Measurements from ENCODE around the gene TPRA1. TPM values are rescaled to one million over a fixed set of nuclear protein-coding genes. Genes with fewer than 3 reads are reported as not detected.
A peak's percentile ranks its signal among the peaks of the same experiment; 100 is the strongest.

Gene TPRA1
- total and polyA plus RNA-seq, 9 of the 15 experiments (the other 6 are each of a cell fraction or from before 2014, with no cell fraction given): 0.66 to 21.5 (median 11.1) TPM

- TF ChIP-seq MEIS2 (IDR thresholded peaks at IDR 0.05; ENCODE audit: partially characterized antibody) (no peak), FOXJ3 (CRISPR knock-in tag; IDR thresholded peaks at IDR 0.05) (no peak)
- H3K9me1 ChIP-seq (ENCODE audit: control insufficient read depth, insufficient read depth, low read length): peaks cover 5% of the 10 kb centered on the region
- peaks cover 4% of the 10 kb centered on the region for H4K20me1 ChIP-seq (replicated peaks; ENCODE audit: control insufficient read depth, insufficient read depth, low read length)
- H3K9ac ChIP-seq (ENCODE audit: insufficient read depth in 1 of 2, low read depth in 2 of 2, low read length in 2 of 2): no peak overlapping the region
- no peak overlapping the region for H2AFZ ChIP-seq (ENCODE audit: low read depth, low read length)
- FAIRE-seq (no peak), DNase-seq (ENCODE audit: extremely low read depth in 1 of 4, low spot score in 3 of 4) (no peak), ATAC-seq (no peak)
- H3K4me2 ChIP-seq (ENCODE audit: insufficient read depth, low read length): no peak overlapping the region
- WGBS (ENCODE audit: insufficient coverage, low coverage, missing lambda C conversion rate): 90% methylated on average over 2 of the region's 3 CpGs
- CTCF ChIA-PET (ENCODE audit: low intra/inter-chr PET ratio): no interaction called here
- peaks cover 0 to 11% of the 10 kb centered on the region in 2 experiments; a peak in 2 of 5 replicates for H3K27me3 ChIP-seq (ENCODE audit: control insufficient read depth in 2 of 2, insufficient read depth in 2 of 2, low read length in 2 of 2)
- POLR2A ChIA-PET: no interaction called here
- no peaks in the 10 kb centered on the region; the same call in 2 of the 3 replicates for H3K79me2 ChIP-seq (ENCODE audit: control insufficient read depth, insufficient read depth, low read length)
- peaks cover 0 to 29% of the 10 kb centered on the region in 2 experiments; a peak in 3 of 5 replicates for H3K4me1 ChIP-seq (replicated peaks in 1 of 2; ENCODE audit: control insufficient read depth in 2 of 2, insufficient read depth in 2 of 2, low read length in 2 of 2)
- H3K9me3 ChIP-seq (replicated peaks; ENCODE audit: control insufficient read depth, insufficient read depth, low read depth, low read length): no peaks in the 10 kb centered on the region; the same call in 1 of the 2 replicates
- BruUV-seq (replicated peaks): no TSS peak
- in situ Hi-C loops (cut with MboI): no loop called here
- H3K4me3 ChIP-seq: no peak overlapping the region
- intact Hi-C loops (cut with micrococcal nuclease): loop anchor here (10.0 kb wide), 1 partner anchor 392 kb away; no protein-coding TSS in a partner anchor
- H3K36me3 ChIP-seq (ENCODE audit: control insufficient read depth, insufficient read depth, low read length): peaks cover 26% of the 10 kb centered on the region
- no peak overlapping the region for H3K27ac ChIP-seq (ENCODE audit: extremely low read depth, low read depth, low read length)
Observed at GRCh38 chr3:127572735-127573134, 17.8 kb downstream of the TPRA1 start.

GRCh38 chr3:127572186-127572585, 18.3 kb downstream of the TPRA1 start:
- FAIRE-seq (no peak), ATAC-seq (no peak), DNase-seq (ENCODE audit: extremely low read depth in 1 of 4, low spot score in 3 of 4) (no peak)
- Histone ChIP-seq H3K9me3 (replicated peaks; ENCODE audit: control insufficient read depth, insufficient read depth, low read depth, low read length) (no peaks in the 10 kb centered on the region; the same call in 1 of the 2 replicates), H2AFZ (ENCODE audit: low read depth, low read length) (no peak overlapping the region), H3K36me3 (ENCODE audit: control insufficient read depth, insufficient read depth, low read length) (peaks cover 26% of the 10 kb centered on the region), H3K4me1 (replicated peaks in 1 of 2; ENCODE audit: control insufficient read depth in 2 of 2, insufficient read depth in 2 of 2, low read length in 2 of 2) (peaks cover 0 to 28% of the 10 kb centered on the region in 2 experiments; a peak in 3 of 5 replicates), H3K9me1 (ENCODE audit: control insufficient read depth, insufficient read depth, low read length) (peaks cover 5% of the 10 kb centered on the region), H3K9ac (ENCODE audit: insufficient read depth in 1 of 2, low read depth in 2 of 2, low read length in 2 of 2) (no peak overlapping the region), H3K27ac (ENCODE audit: extremely low read depth, low read depth, low read length) (no peak overlapping the region), H4K20me1 (replicated peaks; ENCODE audit: control insufficient read depth, insufficient read depth, low read length) (peaks cover 4% of the 10 kb centered on the region), H3K4me2 (ENCODE audit: insufficient read depth, low read length) (no peak overlapping the region), H3K27me3 (ENCODE audit: control insufficient read depth in 2 of 2, insufficient read depth in 2 of 2, low read length in 2 of 2) (peaks cover 0 to 16% of the 10 kb centered on the region in 2 experiments; a peak in 2 of 5 replicates), H3K4me3 (no peak overlapping the region), H3K79me2 (ENCODE audit: control insufficient read depth, insufficient read depth, low read length) (no peaks in the 10 kb centered on the region; the same call in 2 of the 3 replicates)
- CTCF ChIA-PET (ENCODE audit: low intra/inter-chr PET ratio): no interaction called here
- TF ChIP-seq SRSF7 (optimal IDR thresholded peaks at IDR 0.05; ENCODE audit: low read depth, low read length) (no peak), POLR2G (IDR thresholded peaks at IDR 0.05; ENCODE audit: low read depth, low read length) (0 out of 2 replicates have a peak, but pooled peaks have one; percentile 21)
- in situ Hi-C loops (cut with MboI): no loop called here
- POLR2A ChIA-PET: no interaction called here
- 92% methylated on average over 5 of the region's 6 CpGs for WGBS (ENCODE audit: insufficient coverage, low coverage, missing lambda C conversion rate)
- intact Hi-C loops (cut with micrococcal nuclease): loop anchor here (10.0 kb wide), 1 partner anchor 393 kb away; no protein-coding TSS in a partner anchor
- BruUV-seq (replicated peaks): no TSS peak
